Prostate gland (tissue), 2 donors: ENCODE measurements around the gene PODN.

Experiments
- CTCF ChIP-seq, 4 experiments: fragments of 200-600 bp in 2 of 4; fragments of 450-650 bp in 2 of 4; sonication (generic) in 2 of 4; IDR thresholded peaks; 1 replicate in 3 of 4; 2 replicates in 1 of 4; pipeline ENCODE4 v1.5.1; 2016 to 2019; ENCODE audit warnings: antibody characterized with exemption in 4 of 4, mild to moderate bottlenecking in 2 of 4, moderate library complexity in 2 of 4
- POLR2A ChIP-seq: fragments of 450-650 bp; IDR thresholded peaks from one replicate; pipeline ENCODE4 v1.6.1; 2016; ENCODE audit warnings: antibody characterized with exemption, mild to moderate bottlenecking

- TF ChIP-seq CTCF (IDR thresholded peaks at IDR 0.05), result no peak
- TF ChIP-seq POLR2A, result no peak
Observed at GRCh38 chr1:53081384-53082066, 19.5 kb downstream of the PODN start.
